Umbilical cord (tissue), 2 donors: ENCODE measurements around the gene IGFBP5. TPM values are rescaled to one million over a fixed set of nuclear protein-coding genes. Genes with fewer than 3 reads are reported as not detected.
A peak's percentile ranks its signal among the peaks of the same experiment; 100 is the strongest.

Experiments used
- DNase-seq: peaks from one replicate; pipeline ENCODE4 v3.0.0-alpha.2; 2015; ENCODE audit warnings: low spot score
- total RNA-seq: library from RNA; depleted of rRNA; stranded (reverse); fragments of >200 nt; gene quantifications from one replicate; pipeline ENCODE4 v1.2.3, GENCODE V29; 2014; ENCODE audit warnings: low replicate concordance; ENCODE audit not compliant: insufficient read depth

IGFBP5 gene
- 152 TPM for total RNA-seq

- peak; percentile 94 for DNase-seq
Measured at GRCh38 chr2:216695401-216695821, at the start of gene IGFBP5. IGFBP5 (minus strand) TSS chr2:216695549; CDS start chr2:216694775, 774 bp downstream.

- DNase-seq: no peak
Measured at GRCh38 chr2:216743781-216744180, 48.4 kb upstream of the IGFBP5 start.

GRCh38 chr2:216742411-216742810, 47.1 kb upstream of the IGFBP5 start:
- no peak for DNase-seq

GRCh38 chr2:216741223-216741593, 45.9 kb upstream of the IGFBP5 start:
- DNase-seq: no peak

- no peak for DNase-seq
Measured at GRCh38 chr2:216740557-216741222, 45.3 kb upstream of the IGFBP5 start.

GRCh38 chr2:216739035-216739434, 43.7 kb upstream of the IGFBP5 start:
- DNase-seq: no peak

GRCh38 chr2:216737676-216738075, 42.3 kb upstream of the IGFBP5 start:
- no peak for DNase-seq

GRCh38 chr2:216736326-216736725, 41.0 kb upstream of the IGFBP5 start:
- DNase-seq: no peak

GRCh38 chr2:216735668-216736067, 40.3 kb upstream of the IGFBP5 start:
- DNase-seq: no peak

- peak; percentile 94 for DNase-seq
Measured at GRCh38 chr2:216735086-216735485, 39.7 kb upstream of the IGFBP5 start.

GRCh38 chr2:216733046-216733445, 37.7 kb upstream of the IGFBP5 start:
- DNase-seq: no peak

- no peak for DNase-seq
Measured at GRCh38 chr2:216732334-216732733, 37.0 kb upstream of the IGFBP5 start.

- no peak for DNase-seq
Measured at GRCh38 chr2:216731465-216731864, 36.1 kb upstream of the IGFBP5 start.

GRCh38 chr2:216730871-216731270, 35.5 kb upstream of the IGFBP5 start:
- no peak for DNase-seq

GRCh38 chr2:216727346-216728122, 32.2 kb upstream of the IGFBP5 start:
- DNase-seq: no peak

GRCh38 chr2:216724190-216724589, 28.8 kb upstream of the IGFBP5 start:
- peak; percentile 36 for DNase-seq

GRCh38 chr2:216721141-216721540, 25.8 kb upstream of the IGFBP5 start:
- DNase-seq: no peak

GRCh38 chr2:216720722-216721121, 25.4 kb upstream of the IGFBP5 start:
- no peak for DNase-seq

GRCh38 chr2:216717907-216718615, 22.7 kb upstream of the IGFBP5 start:
- DNase-seq: no peak

- peak; percentile 47 for DNase-seq
Measured at GRCh38 chr2:216717491-216717901, 22.1 kb upstream of the IGFBP5 start.

GRCh38 chr2:216716109-216716508, 20.8 kb upstream of the IGFBP5 start:
- DNase-seq: no peak

- DNase-seq: peak; percentile 95
Measured at GRCh38 chr2:216715402-216715974, 20.1 kb upstream of the IGFBP5 start.
